IMR-90 (cell line): ENCODE results near the gene CDKN2B-AS1. TPM values are rescaled to one million over a fixed set of nuclear protein-coding genes. Genes with fewer than 3 reads are reported as not detected.

Experiments used
- ATAC-seq: fragments of 200-7000 bp; cut with Tn5 transposase; 2 replicates; pipeline ENCODE4 v1.9.1; 2020; ENCODE audit warnings: low read depth, mild to moderate bottlenecking, moderate library complexity
- BruUV-seq: library from RNA; stranded (reverse); fragments of 400-500 nt; replicated peaks from 2 replicates; lab custom pipeline; 2021; lab: Mats Ljungman, UMichigan
- CTCF ChIA-PET: fragments of 300-600 bp; formaldehyde crosslinking; extraction: SDS; loops from one replicate; lab custom pipeline; 2021; ENCODE audit warnings: antibody characterized with exemption; lab: Yijun Ruan, JAX
- POLR2A ChIA-PET: fragments of 300-600 bp; sonication (Branson Sonifier 250); formaldehyde crosslinking; loops from one replicate; lab custom pipeline; 2022; ENCODE audit warnings: antibody characterized with exemption; ENCODE audit not compliant: unreplicated experiment; lab: Charles Lee
- DNase-seq: peaks from one replicate; pipeline ENCODE4 v3.0.0; 2013
- H2AFZ ChIP-seq: replicated peaks from 2 replicates; pipeline ENCODE3; 2013; ENCODE audit warnings: low read length, mild to moderate bottlenecking; ENCODE audit not compliant: poor library complexity
- H2AK5ac ChIP-seq: 2 replicates; pipeline ENCODE4 v1.6.1; 2013; ENCODE audit warnings: low read depth, low read length, inconsistent platforms
- H2AK9ac ChIP-seq: replicated peaks from 2 replicates; pipeline ENCODE3; 2013; ENCODE audit warnings: mild to moderate bottlenecking, low read depth, low read length, moderate library complexity; ENCODE audit not compliant: poor library complexity
- H2BK120ac ChIP-seq: 2 replicates; pipeline ENCODE4 v1.6.1; 2013; ENCODE audit warnings: low read depth, low read length, inconsistent platforms
- H2BK15ac ChIP-seq: 3 replicates; pipeline ENCODE4 v1.6.1; 2013; ENCODE audit warnings: low read depth, low read length, inconsistent platforms
- H2BK20ac ChIP-seq: 2 replicates; pipeline ENCODE4 v1.6.1; 2013; ENCODE audit warnings: low read depth, mild to moderate bottlenecking, inconsistent platforms, low read length, moderate library complexity
- H2BK5ac ChIP-seq: 2 replicates; pipeline ENCODE4 v1.6.1; 2013; ENCODE audit warnings: mild to moderate bottlenecking, low read depth, low read length, inconsistent platforms; ENCODE audit not compliant: poor library complexity, severe bottlenecking
- H3K14ac ChIP-seq: replicated peaks from 2 replicates; pipeline ENCODE4 v1.6.1; 2013; ENCODE audit warnings: low read depth, low read length, inconsistent platforms
- H3K18ac ChIP-seq: 2 replicates; pipeline ENCODE4 v1.6.1; 2013; ENCODE audit warnings: low read depth, low read length, control low read depth
- H3K23ac ChIP-seq: 2 replicates; pipeline ENCODE4 v1.6.1; 2013; ENCODE audit warnings: low read depth, low read length, inconsistent platforms
- H3K27ac ChIP-seq: 2 replicates; pipeline ENCODE4 v1.5.1; 2013; ENCODE audit warnings: mild to moderate bottlenecking, control low read depth, low read length; ENCODE audit not compliant: insufficient read depth
- H3K27me3 ChIP-seq: 2 replicates; pipeline ENCODE4 v1.6.1; 2013; ENCODE audit warnings: low read length; ENCODE audit not compliant: control insufficient read depth, insufficient read depth
- H3K36me3 ChIP-seq: 2 replicates; pipeline ENCODE4 v1.6.1; 2013; ENCODE audit warnings: low read length, mixed read lengths; ENCODE audit not compliant: control insufficient read depth, insufficient read depth
- H3K4ac ChIP-seq: 2 replicates; pipeline ENCODE4 v1.6.1; 2013; ENCODE audit warnings: low read depth, low read length, inconsistent platforms
- H3K4me1 ChIP-seq: 2 replicates; pipeline ENCODE4 v1.6.1; 2013; ENCODE audit warnings: low read length, mixed read lengths; ENCODE audit not compliant: control insufficient read depth, insufficient read depth
- H3K4me2 ChIP-seq: 2 replicates; pipeline ENCODE4 v1.6.1; 2013; ENCODE audit warnings: low read depth, mild to moderate bottlenecking, control low read depth, low read length, moderate library complexity
- H3K4me3 ChIP-seq: 2 replicates; pipeline ENCODE4 v1.5.1; 2013; ENCODE audit warnings: low read depth, mild to moderate bottlenecking, control low read depth, low read length, moderate library complexity; ENCODE audit not compliant: insufficient read depth
- H3K56ac ChIP-seq: 2 replicates; pipeline ENCODE4 v1.6.1; 2013; ENCODE audit warnings: low read length, inconsistent platforms; ENCODE audit not compliant: insufficient read depth; ENCODE audit errors: extremely low read depth
- H3K79me1 ChIP-seq, 2 experiments: 2 replicates each; pipeline ENCODE4 v1.6.1; 2013; ENCODE audit warnings: low read length in 2 of 2, inconsistent platforms in 1 of 2, low read depth in 1 of 2
- H3K9ac ChIP-seq: 2 replicates; pipeline ENCODE4 v1.6.1; 2013; ENCODE audit warnings: low read depth, low read length, control low read depth
- H3K9me1 ChIP-seq: 2 replicates; pipeline ENCODE4 v1.6.1; 2013; ENCODE audit warnings: low read length, inconsistent platforms; ENCODE audit not compliant: insufficient read depth
- H3K9me3 ChIP-seq: 2 replicates; pipeline ENCODE4 v1.6.1; 2013; ENCODE audit warnings: low read length; ENCODE audit not compliant: control insufficient read depth, insufficient read depth
- H4K20me1 ChIP-seq: 2 replicates; pipeline ENCODE4 v1.6.1; 2013; ENCODE audit warnings: low read length, inconsistent platforms; ENCODE audit not compliant: insufficient read depth
- H4K5ac ChIP-seq: 2 replicates; pipeline ENCODE4 v1.6.1; 2013; ENCODE audit warnings: mild to moderate bottlenecking, low read depth, low read length, control low read depth
- H4K8ac ChIP-seq, 2 experiments: 2 replicates each; pipeline ENCODE4 v1.6.1; 2013; ENCODE audit warnings: low read depth in 2 of 2, low read length in 2 of 2, control low read depth in 1 of 2, inconsistent platforms in 1 of 2
- H4K91ac ChIP-seq: 2 replicates; pipeline ENCODE4 v1.6.1; 2013; ENCODE audit warnings: low read depth, low read length, inconsistent platforms; ENCODE audit not compliant: insufficient read depth
- CEBPB ChIP-seq: IDR thresholded peaks from 2 replicates; pipeline ENCODE4 v1.6.1; 2012; ENCODE audit warnings: low read depth, low read length, improper control_type of control experiment
- CTCF ChIP-seq: conservative IDR thresholded peaks from 2 replicates; pipeline ENCODE4 v1.5.1; 2012; ENCODE audit warnings: mild to moderate bottlenecking, low read depth, low read length, improper control_type of control experiment
- ELK1 ChIP-seq: fragments of 150-350 bp; IDR thresholded peaks from 2 replicates; pipeline ENCODE4 v1.6.1; 2016; ENCODE audit warnings: low read depth, mild to moderate bottlenecking, low read length, moderate library complexity, borderline replicate concordance
- RAD21 ChIP-seq: IDR thresholded peaks from 2 replicates; pipeline ENCODE4 v1.6.1; 2012; ENCODE audit warnings: low read length, improper control_type of control experiment
- RFX5 ChIP-seq: IDR thresholded peaks from 2 replicates; pipeline ENCODE4 v1.8.0; 2012; ENCODE audit warnings: low read depth, mild to moderate bottlenecking, low read length, moderate library complexity
- SMC3 ChIP-seq: fragments of 150-350 bp; IDR thresholded peaks from 2 replicates; pipeline ENCODE4 v1.6.1; 2016; ENCODE audit warnings: low read depth, mild to moderate bottlenecking, antibody characterized with exemption, low read length, moderate library complexity
- WGBS, 2 experiments: methylation state at CpG; one replicate each; pipeline versions ENCODE4 v1.1.5 to v1.1.7; 2013; ENCODE audit warnings: missing lambda C conversion rate in 2 of 2; ENCODE audit not compliant: insufficient read length in 1 of 2; ENCODE audit errors: extremely low coverage in 2 of 2; 5-methylcytosine and 5-hydroxymethylcytosine counted together
- dilution Hi-C: fragments of 300-500 bp; cut with HindIII; formaldehyde crosslinking; loops from one replicate; pipeline ENCODE4 v1.14.3; 2018; ENCODE audit warnings: low sequenced_read_pairs; ENCODE audit not compliant: unreplicated experiment
- in situ Hi-C: fragments of 300-500 bp; cut with MboI; formaldehyde crosslinking; loops from 3 replicates; pipeline ENCODE4 v1.14.3; 2019; ENCODE audit warnings: low sequenced_read_pairs, inconsistent platforms, mixed read lengths
- intact Hi-C: fragments of 100-400 bp; cut with micrococcal nuclease; formaldehyde crosslinking; loops from 2 replicates; pipeline ENCODE4 v1.10.0; 2022
- polyA plus RNA-seq, 3 experiments: library from polyadenylated mRNA; depleted of rRNA; stranded (reverse); fragments of >200 nt; gene quantifications; 2 replicates each; pipeline ENCODE4 v1.2.3, GENCODE V29; 2012; ENCODE audit warnings: low replicate concordance in 1 of 3
- total RNA-seq: library from RNA; depleted of rRNA; stranded (reverse); fragments of >200 nt; gene quantifications from 2 replicates; pipeline ENCODE4 v1.2.3, GENCODE V29; 2012

The CDKN2B-AS1 gene
- total and polyA plus RNA-seq, 2 of the 4 experiments (the other 2 are of a cell fraction): 1.0 to 1.1 TPM

DNA sequence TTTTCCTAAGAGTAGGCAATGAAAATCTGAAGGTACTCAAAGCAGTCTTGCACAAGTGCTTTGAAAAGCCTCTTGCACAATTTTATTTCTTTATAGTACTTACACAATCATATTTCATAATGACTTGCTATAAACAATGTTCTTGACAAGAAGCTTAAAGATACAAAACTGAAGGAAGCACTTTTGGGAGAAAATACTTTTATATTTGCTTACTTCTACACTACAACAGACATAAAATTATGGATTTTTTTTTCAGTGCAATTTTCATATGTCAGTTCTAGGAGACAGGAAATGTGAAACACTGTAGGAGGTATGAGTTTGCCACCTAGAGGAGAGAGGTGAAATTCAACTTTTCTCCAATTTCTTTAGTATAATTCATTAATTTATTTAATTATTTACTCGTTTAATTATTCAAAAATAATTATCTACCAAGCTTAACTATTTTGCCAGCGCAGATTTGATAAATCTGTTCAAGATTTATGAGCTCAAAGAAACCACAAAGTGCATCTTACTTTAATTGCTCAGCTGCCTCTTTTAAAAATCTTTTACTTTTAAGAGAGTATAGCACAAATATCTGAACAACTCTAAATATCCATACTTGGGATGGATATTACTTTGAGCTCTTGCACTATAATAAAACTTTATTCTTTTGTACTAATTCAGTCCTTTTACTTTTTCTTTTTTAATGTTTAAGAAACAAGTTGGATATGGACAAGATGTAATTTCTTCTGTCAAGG lies 43.5 kb downstream of the CDKN2B-AS1 start:
- no peaks in the 10 kb centered on the region for H3K9me3 ChIP-seq
- intact Hi-C loops (loop anchor here (2.0 kb wide), 1 partner anchor 225 kb away; no protein-coding TSS in a partner anchor), in situ Hi-C loops (no loop called here), dilution Hi-C loops (no loop called here)
- no TSS peak for BruUV-seq
- H4K20me1 ChIP-seq: no peaks in the 10 kb centered on the region
- no peak overlapping the region for H2AK5ac ChIP-seq
- no peaks in the 10 kb centered on the region for H3K27me3 ChIP-seq
- no CpG with 5 or more reads among the region's 2 CpGs for WGBS, 2 experiments
- ATAC-seq: peak; percentile 36; the same call in 1 of the 2 replicates
- H2BK5ac ChIP-seq: no peak overlapping the region
- peak; percentile 47 for DNase-seq
- no peak overlapping the region for H3K9ac ChIP-seq
- ChIA-PET POLR2A (no interaction called here), CTCF (interaction anchor here (0.7 to 6.4 kb wide), 10 partner anchors 15 to 229 kb away, joined by 3 to 34 read pairs (median 6); partner anchors contain the start of gene CDKN2B)
- H3K4ac ChIP-seq: no peak overlapping the region
- H4K8ac ChIP-seq: no peak overlapping the region
- H3K4me1 ChIP-seq: peaks cover 4% of the 10 kb centered on the region
- H3K27ac ChIP-seq: no peak overlapping the region
- H2AK9ac ChIP-seq: no peak overlapping the region
- no peak overlapping the region for H3K4me2 ChIP-seq
- H4K5ac ChIP-seq: no peak overlapping the region
- peaks cover 3% of the 10 kb centered on the region for H3K9me1 ChIP-seq
- H3K56ac ChIP-seq: no peak overlapping the region
- no peaks in the 10 kb centered on the region for H3K79me1 ChIP-seq
- no peak overlapping the region for H3K23ac ChIP-seq
- peaks cover 1% of the 10 kb centered on the region; the same call in 1 of the 2 replicates for H3K36me3 ChIP-seq
- H2AFZ ChIP-seq: no peak overlapping the region
- H4K91ac ChIP-seq: no peak overlapping the region
- TF ChIP-seq CEBPB (peak; percentile 87), ELK1 (no peak), SMC3 (peak; percentile 48), RAD21 (peak; percentile 67), CTCF (peak; percentile 55), RFX5 (no peak)
- H3K4me3 ChIP-seq: no peak overlapping the region
- no peak overlapping the region for H3K18ac ChIP-seq
- H2BK20ac ChIP-seq: no peak overlapping the region
- no peak overlapping the region for H2BK15ac ChIP-seq
- no peak overlapping the region for H3K14ac ChIP-seq
- H2BK120ac ChIP-seq: no peak overlapping the region
